Pulmonary artery endothelial cell (primary cell): ENCODE data around the gene RPS6KB2. TPM values are rescaled to one million over a fixed set of nuclear protein-coding genes. Genes with fewer than 3 reads are reported as not detected.

ENCODE experiments used
- DNase-seq: peaks from one replicate; pipeline ENCODE4 v3.0.0-alpha.2; 2011; ENCODE audit warnings: low read depth, low spot score
- total RNA-seq: library from RNA; depleted of rRNA; stranded (reverse); fragments of >200 nt; gene quantifications from 2 replicates; pipeline ENCODE4 v1.2.3, GENCODE V29; 2014

Gene RPS6KB2
- 46.2 and 54.3 TPM in 2 replicates for total RNA-seq

DNA sequence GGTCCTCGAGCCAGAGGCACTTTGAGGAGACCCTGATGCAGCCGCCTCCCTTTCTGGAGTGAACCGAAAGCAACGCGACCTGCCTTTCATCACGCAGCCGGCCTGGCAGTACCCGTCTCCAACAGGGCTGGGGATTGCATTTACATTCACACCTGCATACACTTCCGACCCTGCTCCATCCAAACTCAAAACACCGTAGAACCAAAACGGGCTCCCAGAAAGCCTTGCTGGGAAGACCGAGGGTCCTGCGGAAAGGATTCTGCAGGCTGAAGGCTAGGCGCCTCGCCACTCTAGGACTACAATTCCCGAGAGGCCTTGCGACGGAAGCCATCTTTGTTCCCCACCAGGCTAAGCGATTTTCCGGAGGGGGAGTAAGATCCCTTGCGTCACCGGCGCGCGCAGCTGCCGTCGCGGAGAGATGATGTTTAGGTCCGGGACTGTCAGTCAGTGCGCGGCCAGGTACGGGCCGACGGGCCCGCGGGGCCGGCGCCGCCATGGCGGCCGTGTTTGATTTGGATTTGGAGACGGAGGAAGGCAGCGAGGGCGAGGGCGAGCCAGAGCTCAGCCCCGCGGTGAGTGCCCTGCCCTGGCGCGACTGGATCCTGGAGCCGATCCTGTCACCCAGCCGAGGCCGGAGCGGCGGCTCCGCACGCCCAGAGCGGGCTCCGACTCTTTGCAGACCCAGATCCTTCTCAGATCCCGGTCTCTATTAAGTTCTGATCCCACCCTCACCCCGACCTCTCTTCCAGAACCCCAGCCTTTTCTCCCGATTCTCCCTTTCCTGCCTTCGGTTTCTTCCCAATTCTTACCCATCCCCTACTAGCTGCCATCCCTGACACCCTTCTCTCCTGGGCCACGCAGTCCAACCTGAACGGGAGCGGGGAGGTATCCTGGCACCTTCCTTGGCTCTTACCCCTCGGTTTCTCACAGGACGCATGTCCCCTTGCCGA lies at the start of gene RPS6KB2:
TSS of gene RPS6KB2 (plus strand) at position 443 of the 950 bp plus-strand sequence. CDS start at position 495, 52 bp downstream.
- DNase-seq, result peak; percentile 87

DNA sequence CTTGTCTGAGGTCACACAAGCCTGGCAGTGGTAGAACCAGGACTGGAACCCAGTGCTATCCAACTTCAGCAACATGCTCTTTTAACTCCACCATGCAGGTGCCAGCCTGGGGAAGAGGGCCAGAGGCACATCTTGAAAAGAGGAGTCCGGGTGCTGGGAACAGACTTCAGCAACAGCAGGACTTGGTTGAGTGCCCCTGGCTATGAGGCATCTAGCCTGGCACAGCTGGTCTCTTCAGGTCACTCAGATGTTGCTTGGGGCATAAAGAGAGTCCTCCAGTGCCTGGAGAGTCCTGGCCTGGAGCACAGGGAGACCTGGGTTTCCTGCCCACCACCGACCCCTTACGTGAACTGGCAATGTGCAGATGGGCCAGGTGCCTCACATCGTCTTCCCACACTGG lies 49.8 kb upstream of the RPS6KB2 start:
- no peak for DNase-seq

DNA sequence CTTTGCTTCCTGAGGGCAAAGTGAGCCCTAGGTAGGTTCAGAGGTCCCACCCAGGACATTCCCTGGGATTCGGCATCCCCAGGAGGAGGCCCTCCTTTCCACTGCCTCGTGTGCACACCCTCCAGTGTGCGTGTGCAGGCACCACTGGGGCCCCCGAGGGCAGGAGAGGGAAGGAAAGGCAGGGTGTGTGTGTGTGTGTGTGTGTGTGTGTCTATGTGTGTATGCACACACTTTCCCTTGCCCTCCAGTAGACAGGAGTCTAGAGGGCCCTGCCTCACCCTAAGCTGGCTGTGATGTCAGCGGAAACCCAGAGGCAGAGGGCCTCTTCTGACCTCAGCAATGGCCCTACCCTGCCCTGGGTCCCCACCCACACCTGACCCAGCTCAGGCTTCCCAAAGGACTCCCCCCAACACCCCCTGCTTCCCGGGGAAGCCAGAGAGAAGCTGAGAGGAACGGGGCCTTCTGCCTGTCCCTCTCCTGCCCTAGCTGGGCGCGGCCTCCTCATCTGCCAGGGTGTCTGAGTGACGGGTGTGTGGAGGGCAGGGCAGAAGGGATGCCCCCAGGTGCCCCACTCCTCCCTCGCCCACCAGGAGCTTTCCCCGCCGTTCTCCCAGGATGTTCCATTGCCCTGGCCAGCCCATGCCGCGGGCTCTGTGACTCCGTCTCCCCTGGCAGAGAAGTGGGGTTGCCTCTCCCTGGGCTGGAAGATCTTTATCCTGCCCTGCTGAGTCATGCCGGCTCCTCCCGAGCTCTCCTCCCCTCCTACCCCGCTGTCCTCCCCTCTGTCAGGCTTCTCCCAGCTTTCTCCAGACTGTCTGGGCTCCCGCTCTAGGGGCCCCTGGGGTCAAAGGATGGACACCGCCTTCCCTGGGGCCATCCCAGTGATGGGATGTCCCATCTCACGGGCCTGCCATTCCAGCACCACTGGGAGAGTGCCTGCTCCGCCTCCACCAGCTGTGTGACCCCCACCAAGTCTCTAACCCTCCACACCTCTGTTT lies 48.9 kb upstream of the RPS6KB2 start:
- DNase-seq, result no peak

DNA sequence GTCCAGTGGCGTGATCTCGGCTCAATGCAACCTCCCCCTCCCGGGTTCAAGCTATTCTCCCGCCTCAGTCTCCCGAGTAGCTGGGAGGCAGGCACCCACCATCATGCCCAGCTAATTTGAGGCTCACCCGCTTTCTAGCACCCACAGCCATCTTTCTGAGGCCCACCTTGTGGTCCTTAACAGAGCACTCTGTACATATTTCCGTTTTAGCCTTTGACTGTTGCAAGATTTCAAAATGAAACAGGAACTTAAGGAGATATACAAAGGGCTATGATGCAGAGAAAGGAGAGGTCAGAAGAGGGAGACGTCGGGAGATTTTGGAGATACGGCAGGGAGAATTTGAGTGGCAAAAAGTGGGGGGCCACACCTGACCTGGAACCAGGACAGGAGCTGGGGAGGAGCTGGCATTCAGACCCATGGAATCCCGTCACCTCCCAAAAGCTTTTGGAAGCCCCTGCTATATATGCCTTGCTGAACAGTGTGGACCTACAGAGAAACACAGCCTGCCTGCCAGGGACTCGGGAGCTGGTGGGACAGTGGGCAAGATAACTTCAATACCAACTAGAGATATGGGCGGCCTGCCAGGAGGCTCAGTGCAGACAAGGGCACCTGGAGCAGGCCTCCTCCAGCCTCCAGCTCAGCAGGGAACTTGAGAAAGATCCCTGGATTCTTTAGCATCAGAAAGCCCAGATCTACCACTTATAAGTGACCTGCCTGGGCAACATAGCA lies 46.9 kb upstream of the RPS6KB2 start:
- DNase-seq, result no peak

- DNase-seq, result no peak
These were observed 45.8 kb upstream of the RPS6KB2 start for GRCh38 chr11:67382276-67383136.

GRCh38 chr11:67384851-67385366 lies 43.4 kb upstream of the RPS6KB2 start:
- DNase-seq, result no peak

GRCh38 chr11:67387069-67387468 lies 41.2 kb upstream of the RPS6KB2 start:
- DNase-seq, result no peak

GRCh38 chr11:67387518-67387917 lies 40.8 kb upstream of the RPS6KB2 start:
- DNase-seq, result no peak

- no peak for DNase-seq
These were observed 38.8 kb upstream of the RPS6KB2 start for GRCh38 chr11:67389477-67389876.

- no peak for DNase-seq
These were observed 37.4 kb upstream of the RPS6KB2 start for GRCh38 chr11:67390947-67391303.

DNA sequence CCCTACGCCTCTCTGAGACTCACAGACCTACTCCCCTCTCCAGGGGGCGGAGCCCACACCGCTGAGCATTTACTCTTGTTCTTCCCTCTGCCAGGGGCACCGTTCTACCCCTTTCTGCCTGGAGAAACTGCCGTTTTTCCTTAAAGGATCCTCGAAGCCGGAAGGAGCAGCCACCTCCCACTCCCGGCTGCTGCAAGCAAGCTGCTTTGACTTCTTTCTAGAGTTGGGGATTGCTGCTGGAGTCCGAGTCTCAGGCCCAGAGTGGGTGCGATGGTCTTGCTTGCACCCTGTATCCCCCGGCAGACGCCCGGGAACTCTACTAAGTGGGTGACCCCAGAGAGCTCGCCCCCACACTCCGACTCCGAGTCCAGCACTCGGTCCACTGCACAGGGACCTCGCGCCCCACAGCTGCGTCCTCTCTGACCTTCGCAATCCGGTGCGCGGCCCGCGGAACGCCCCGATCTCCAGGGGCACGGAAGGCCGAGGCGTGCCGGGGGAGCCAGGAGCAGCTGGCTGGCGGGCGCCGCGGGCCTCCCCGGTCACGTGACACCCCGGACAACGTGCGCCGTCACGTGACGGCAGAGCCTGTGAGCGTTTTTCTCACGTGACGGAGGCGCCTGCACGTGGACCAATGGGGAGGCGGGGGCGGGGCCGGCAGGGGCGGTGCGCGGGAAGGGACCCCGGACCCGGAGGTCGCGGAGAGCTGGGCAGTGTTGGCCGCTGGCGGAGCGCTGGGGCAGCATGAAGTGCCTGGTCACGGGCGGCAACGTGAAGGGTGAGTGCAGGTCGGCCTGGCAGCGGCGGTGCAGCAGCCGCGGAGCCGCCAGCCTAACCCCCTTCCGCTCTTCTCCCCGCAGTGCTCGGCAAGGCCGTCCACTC lies 36.8 kb upstream of the RPS6KB2 start, which contains the start of gene RAD9A:
TSS of gene RAD9A (plus strand) at position 683 of the 879 bp plus-strand sequence. CDS start at position 742, 59 bp downstream.
- DNase-seq, result peak; percentile 71

DNA sequence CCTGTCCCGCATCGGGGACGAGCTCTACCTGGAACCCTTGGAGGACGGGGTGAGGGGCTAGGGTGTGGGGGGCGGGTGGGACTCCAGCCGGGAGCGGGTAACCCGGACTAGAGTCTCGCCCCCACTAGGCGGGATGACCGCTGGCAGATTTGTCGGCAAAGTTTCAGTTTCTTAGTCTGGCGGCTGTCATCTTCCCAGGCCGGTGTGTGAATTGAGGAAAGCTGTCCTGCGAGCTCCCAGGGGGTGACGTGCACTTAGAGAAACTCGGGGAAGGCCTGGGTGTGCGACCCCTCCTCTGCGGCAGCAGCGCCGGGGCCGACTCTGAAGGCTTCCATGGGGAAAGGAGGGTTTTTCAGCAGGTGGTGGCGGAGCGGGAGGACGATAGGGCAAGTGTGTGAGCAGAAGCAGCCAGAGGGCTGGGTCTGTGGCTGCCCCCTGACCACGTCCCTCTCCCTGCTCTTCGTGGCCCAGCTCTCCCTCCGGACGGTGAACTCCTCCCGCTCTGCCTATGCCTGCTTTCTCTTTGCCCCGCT lies 36.0 kb upstream of the RPS6KB2 start:
- no peak for DNase-seq

GRCh38 chr11:67393437-67393836 lies 34.9 kb upstream of the RPS6KB2 start:
- no peak for DNase-seq

GRCh38 chr11:67393990-67394389 lies 34.3 kb upstream of the RPS6KB2 start:
- DNase-seq, result no peak

DNA sequence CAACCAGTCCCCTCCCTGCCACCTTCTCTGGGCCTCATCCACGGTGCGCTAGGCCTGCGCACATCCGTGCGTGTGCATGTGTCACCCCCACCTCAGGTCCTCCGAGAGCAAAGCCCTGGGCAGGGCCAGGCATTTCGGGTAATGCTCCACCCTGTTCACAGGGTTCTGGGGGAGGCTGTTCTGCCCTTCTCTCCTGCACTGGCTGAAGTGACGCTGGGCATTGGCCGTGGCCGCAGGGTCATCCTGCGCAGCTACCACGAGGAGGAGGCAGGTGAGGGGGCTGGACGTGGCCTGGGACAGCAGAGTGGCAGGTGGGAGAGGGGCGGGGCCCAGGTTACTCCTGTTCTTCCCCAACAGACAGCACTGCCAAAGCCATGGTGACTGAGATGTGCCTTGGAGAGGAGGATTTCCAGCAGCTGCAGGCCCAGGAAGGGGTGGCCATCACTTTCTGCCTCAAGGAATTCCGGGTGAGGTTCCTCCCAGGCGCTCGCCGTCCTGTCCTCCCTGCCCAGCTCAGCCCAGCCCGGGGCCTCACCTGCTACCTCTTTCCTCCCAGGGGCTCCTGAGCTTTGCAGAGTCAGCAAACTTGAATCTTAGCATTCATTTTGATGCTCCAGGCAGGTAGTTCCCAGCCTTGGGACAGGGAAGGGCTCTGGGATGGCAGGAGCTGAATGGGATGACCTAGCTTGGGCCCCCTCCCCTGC lies 32.6 kb upstream of the RPS6KB2 start:
- DNase-seq, result no peak

DNA sequence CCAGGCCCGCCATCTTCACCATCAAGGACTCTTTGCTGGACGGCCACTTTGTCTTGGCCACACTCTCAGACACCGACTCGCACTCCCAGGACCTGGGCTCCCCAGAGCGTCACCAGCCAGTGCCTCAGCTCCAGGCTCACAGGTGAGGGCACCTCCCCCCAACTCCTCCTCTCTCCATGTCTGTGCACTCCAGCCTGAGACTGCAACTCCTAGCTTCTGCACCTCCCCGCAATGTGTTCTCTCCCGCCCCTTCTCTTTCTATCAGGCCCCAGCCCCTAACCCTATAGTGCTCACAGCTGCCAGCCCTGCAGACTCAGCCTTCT lies 32.1 kb upstream of the RPS6KB2 start:
- DNase-seq, result no peak

GRCh38 chr11:67396587-67397389 lies 31.5 kb upstream of the RPS6KB2 start:
- no peak for DNase-seq
